Subcutaneous adipose tissue (tissue), 4 donors: ENCODE data around the gene COL6A1. TPM values are rescaled to one million over a fixed set of nuclear protein-coding genes. Genes with fewer than 3 reads are reported as not detected.

ENCODE experiments used
- CTCF ChIP-seq: fragments of 450-650 bp; IDR thresholded peaks from one replicate; pipeline ENCODE4 v1.5.1; 2016; ENCODE audit warnings: low read depth, mild to moderate bottlenecking, control low read depth, antibody characterized with exemption, moderate library complexity
- total RNA-seq, 4 donors: library from RNA; depleted of rRNA; stranded (reverse); fragments of >200 nt; gene quantifications; one replicate each; pipeline ENCODE4 v1.1.0, GENCODE V29; 2016

Gene COL6A1
- total RNA-seq, 4 donors from 2014 or later: 199 to 567 (median 554) TPM

DNA sequence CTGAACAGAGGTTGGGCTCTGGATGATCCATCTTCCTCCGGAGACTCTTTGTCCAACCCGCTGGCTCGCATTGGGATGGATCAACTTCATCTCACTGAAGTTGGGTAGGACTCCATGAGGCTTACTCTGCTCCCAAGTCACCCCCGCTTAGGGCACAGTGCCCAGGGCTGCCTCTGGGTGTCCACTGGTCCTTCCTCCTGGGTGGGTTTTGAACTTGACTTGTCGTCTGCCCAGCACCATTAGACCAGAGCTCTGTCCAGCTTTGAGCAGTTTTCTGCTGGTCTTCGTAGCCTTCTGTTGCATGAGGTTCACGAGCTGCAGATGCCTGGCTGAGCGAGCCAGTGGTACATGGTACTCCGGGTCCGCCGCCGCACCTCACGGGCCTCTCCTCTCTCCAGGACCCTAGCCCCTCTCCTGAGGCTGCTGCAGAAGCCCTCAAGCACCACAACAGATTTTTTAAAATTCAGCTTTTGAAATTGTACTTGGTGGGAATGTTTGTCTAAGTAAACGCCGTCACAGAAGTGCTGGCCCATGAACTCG is 33.8 kb upstream of the COL6A1 start:
- TF ChIP-seq CTCF: no peak

DNA sequence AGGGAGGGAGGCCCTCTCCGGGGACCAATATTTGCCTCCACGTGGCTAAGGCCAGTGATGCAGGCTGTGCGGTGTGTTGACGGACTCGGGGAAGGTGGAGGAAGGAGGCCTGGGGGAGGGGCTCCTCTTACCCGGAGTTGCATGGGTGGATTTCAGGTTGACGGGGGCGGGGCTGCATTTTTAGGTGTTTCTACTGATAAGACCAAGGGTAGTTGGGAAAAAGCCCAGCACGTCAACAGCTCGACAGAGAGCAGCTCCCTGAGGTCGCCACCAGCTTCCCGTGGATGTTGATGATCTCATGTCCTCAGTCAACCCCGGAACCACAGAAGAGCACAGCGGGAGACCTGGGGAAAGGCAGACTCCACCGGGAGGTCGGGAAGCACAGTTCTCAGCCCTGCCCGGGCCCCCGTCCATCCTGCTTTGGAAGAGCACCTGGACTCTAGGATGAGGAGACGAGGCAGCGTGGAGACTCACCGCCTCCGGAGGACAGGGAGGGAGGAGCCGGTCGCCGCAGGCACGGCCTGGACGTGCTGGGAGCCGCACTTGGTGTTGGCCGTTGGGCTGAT is 32.9 kb upstream of the COL6A1 start:
- no peak for TF ChIP-seq CTCF

- TF ChIP-seq CTCF: no peak
Measured at GRCh38 chr21:45949928-45950739, 31.4 kb upstream of the COL6A1 start.

GRCh38 chr21:45950740-45951515 is 30.6 kb upstream of the COL6A1 start:
- no peak for TF ChIP-seq CTCF

- no peak for TF ChIP-seq CTCF
Measured at GRCh38 chr21:45951676-45952075, 29.9 kb upstream of the COL6A1 start.

DNA sequence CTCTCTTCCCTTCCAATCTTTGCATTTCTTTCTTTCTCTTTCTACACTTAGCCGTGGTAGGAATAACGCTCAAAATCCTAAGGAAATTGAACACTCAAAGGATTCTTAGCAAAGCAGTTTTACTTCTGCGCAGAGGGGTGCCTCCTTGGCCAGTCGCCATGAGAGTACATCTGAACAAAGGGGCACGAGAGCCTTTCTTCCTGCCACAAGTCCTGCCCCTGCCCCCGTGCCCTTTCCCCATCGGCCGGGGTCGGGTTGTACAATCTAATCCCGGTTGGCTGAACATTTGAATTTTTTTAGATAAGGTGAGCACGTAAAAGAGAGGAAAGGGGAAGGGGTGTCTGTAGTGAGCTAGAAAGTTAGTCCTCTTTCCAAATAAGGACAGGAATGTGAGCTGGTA is 28.6 kb upstream of the COL6A1 start:
- TF ChIP-seq CTCF: no peak

GRCh38 chr21:45954261-45954660 is 27.3 kb upstream of the COL6A1 start:
- TF ChIP-seq CTCF: no peak
